Astrocyte of the cerebellum (primary cell): ENCODE data around the gene PKDCC.

ENCODE experiments used
- DNase-seq: peaks from one replicate; pipeline ENCODE4 v3.0.0-alpha.2; 2011; ENCODE audit warnings: low read depth
- H3K4me3 ChIP-seq: 2 replicates; pipeline ENCODE4 v1.5.1; 2011; ENCODE audit warnings: mild to moderate bottlenecking, low read depth, low read length, moderate library complexity
- in situ Hi-C: cut with HindIII; loops from 2 replicates; pipeline ENCODE4 v1.10.0; 2017; ENCODE audit warnings: low sequenced_read_pairs
- TF ChIP-seq, protein P1 (sequence below): IDR thresholded peaks from 2 replicates; pipeline ENCODE4 v1.5.1; 2012; ENCODE audit warnings: low read length, low read depth, moderate library complexity, mild to moderate bottlenecking; ENCODE audit errors: missing control alignments

Gene PKDCC, protein sequence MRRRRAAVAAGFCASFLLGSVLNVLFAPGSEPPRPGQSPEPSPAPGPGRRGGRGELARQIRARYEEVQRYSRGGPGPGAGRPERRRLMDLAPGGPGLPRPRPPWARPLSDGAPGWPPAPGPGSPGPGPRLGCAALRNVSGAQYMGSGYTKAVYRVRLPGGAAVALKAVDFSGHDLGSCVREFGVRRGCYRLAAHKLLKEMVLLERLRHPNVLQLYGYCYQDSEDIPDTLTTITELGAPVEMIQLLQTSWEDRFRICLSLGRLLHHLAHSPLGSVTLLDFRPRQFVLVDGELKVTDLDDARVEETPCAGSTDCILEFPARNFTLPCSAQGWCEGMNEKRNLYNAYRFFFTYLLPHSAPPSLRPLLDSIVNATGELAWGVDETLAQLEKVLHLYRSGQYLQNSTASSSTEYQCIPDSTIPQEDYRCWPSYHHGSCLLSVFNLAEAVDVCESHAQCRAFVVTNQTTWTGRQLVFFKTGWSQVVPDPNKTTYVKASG

DNA sequence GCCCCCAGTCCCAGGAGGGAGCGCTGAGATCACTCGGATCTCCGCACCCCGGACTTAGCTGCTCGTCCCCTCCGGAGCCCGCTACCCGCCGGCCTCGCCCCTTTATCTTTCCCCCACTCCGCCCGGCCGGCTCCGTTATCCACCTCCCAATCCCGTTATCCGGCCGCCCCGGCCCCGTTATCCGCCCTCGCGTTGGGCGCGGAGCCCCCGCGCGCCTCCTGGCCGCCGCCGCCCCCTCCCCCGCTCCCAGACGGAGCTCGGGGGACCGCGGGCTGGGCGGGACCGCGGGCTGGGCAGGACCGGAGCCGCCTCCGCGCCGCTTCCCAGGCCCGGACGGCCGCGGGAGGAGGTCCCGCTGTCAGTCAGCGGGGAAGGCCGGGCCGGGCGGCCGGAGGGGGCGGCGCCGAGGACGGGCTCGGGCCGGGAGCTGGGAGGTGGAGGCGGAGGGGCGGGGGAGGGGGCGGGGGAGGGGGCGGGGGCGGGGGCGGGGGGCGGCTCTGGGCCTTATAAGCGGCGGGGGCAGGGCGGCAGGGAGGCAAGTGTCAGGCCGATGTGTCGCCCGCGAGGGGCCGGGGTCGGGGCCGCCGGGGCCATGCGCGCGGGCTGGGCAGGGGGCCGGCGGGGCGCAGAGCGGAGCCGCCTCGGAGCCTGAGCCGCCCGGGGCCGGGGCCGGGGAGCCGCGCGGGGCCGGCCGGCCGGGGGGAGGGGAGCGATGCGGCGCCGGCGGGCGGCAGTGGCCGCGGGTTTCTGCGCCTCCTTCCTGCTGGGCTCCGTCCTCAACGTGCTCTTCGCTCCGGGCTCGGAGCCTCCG, at the start of gene PKDCC:
Gene PKDCC (plus strand): TSS at position 534 of the 811 bp plus-strand sequence. CDS start 179 bp downstream, at position 713.
- DNase-seq, result peak; percentile 39
- H3K4me3 ChIP-seq, result peak within 1 kb of the TSS; percentile 71
- TF ChIP-seq, protein P1, sequence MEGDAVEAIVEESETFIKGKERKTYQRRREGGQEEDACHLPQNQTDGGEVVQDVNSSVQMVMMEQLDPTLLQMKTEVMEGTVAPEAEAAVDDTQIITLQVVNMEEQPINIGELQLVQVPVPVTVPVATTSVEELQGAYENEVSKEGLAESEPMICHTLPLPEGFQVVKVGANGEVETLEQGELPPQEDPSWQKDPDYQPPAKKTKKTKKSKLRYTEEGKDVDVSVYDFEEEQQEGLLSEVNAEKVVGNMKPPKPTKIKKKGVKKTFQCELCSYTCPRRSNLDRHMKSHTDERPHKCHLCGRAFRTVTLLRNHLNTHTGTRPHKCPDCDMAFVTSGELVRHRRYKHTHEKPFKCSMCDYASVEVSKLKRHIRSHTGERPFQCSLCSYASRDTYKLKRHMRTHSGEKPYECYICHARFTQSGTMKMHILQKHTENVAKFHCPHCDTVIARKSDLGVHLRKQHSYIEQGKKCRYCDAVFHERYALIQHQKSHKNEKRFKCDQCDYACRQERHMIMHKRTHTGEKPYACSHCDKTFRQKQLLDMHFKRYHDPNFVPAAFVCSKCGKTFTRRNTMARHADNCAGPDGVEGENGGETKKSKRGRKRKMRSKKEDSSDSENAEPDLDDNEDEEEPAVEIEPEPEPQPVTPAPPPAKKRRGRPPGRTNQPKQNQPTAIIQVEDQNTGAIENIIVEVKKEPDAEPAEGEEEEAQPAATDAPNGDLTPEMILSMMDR, result no peak
- in situ Hi-C loops, result no loop called here

DNA sequence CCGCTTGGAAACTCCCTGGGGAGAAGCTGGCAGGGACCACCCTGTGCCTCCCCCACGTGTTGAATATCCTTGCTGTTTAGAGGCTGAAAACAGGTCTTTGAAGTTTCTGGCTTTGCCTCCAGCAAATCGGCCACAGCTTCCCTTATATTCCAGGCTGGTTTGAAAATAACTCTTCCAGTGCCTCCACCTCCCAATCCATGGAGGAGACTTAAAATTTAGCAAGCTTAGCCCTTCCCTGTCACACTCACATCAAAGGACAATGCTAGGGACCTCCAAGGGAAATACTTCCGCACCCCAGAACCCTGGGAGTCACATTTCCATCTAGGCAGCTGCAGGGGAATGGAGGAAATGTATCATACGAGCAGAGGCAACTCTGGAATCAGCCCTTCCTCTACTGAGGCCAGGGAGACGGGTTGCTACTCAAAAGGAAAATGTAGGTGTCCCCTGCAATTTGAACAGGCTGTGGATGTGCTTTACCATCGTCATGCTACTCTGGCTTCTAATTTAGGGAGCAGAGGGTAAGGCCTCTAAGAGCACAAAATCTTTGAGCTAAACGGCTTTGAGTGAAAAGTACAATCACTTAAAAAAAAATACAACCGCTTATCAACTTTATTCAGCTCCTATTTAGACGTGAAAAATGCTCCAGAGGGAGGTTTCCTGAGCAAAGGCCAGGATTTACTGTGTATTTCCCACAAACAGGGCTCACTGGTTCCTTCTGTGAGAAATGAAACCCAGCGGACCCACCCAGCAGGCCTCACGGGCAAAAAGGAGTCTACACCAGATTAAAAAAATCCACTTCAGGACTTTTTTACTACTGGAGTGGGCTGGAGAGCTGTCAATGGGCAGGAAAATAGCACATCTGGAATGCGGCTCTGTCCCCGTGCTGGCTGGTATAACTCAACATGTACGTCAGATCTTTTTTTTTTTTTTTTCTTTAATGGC, 49.4 kb upstream of the PKDCC start:
- no peak overlapping the region for H3K4me3 ChIP-seq
- in situ Hi-C loops, result no loop called here
- no peak for DNase-seq
- TF ChIP-seq, protein P1, result no peak

DNA sequence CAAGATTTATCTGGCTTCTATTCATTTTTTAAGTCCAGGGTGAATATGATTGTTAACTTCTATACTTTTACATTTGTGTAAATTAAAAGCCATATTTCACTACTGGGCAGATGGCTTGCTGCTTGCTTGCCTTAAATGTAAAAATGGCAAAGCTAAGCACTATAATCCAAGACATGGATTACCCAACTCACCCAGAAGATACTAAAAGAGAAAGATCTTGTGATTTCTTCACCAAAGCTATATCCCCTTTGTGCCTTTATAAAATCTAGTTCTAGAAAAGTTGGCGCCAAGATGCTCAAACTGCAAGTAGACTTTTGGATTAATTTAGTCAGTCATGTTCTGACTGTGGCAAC, 48.7 kb upstream of the PKDCC start:
- no peak overlapping the region for H3K4me3 ChIP-seq
- TF ChIP-seq, protein P1, result no peak
- in situ Hi-C loops, result no loop called here
- DNase-seq, result no peak

DNA sequence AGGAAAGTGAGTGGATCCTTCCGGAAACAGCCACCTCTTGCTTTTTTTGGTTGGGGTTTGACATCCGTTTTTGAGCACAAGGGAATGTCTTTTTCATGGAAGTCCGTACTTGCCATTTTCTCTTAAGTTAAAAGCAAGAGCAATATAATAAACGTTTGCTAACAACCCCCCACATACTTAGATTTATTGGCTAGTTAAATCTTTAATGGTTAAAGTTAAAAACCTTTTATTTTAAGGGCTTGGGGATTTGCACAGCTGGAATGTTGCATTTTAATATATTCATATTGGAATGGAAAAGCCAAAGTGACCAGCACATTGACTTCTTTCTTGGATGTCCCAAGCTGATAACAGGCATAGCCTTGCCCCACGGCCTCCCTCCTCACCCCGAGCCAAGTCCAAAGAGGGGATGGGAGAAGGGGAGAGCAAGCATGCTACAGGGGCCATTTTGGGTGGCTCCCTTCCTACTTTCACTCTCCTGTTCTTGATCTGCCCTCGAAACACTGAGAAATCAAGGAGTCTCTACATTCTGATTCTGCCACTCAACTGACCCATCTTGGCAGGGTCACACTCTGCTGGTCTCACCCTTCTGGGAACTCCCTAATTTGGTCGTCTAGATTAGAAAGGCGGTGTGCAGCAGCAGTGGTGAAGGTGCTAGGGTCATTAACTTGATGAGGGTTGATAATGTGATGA, 48.1 kb upstream of the PKDCC start:
- in situ Hi-C loops, result no loop called here
- TF ChIP-seq, protein P1, result no peak
- DNase-seq, result no peak
- no peak overlapping the region for H3K4me3 ChIP-seq

DNA sequence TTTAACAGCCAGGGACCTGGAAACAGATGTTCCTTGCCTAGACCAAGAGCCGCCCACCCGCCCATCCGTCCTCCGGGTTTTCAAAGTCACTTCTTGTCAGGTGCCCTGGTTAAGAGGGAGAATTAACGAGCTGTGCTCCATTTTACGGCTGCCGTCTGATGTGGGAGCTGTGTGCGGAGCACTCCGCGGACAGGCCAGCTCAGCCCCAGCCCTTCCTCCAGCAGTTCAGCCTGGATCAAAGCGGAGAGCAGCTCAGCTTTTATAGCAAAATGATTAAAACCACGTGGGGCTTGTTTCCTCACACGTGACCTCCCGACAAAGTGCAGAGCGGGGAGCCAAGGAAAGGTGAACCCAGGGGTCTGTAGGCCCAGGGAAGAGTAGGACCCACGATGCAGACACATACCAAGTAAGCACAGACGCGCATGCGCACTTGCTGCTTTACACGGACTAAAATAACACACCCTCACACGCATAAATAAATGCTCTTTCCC, 46.1 kb upstream of the PKDCC start:
- DNase-seq, result no peak
- TF ChIP-seq, protein P1, result no peak
- H3K4me3 ChIP-seq, result no peak overlapping the region
- in situ Hi-C loops, result no loop called here
